MM.1S (cell line): ENCODE measurements around the gene TTC28.

Experiments used
- EZH2 ChIP-seq: fragments of 300-600 bp; sonication (generic); optimal IDR thresholded peaks from 2 replicates; pipeline ENCODE3; 2017; ENCODE audit warnings: low read depth, mild to moderate bottlenecking, antibody characterized with exemption, low read length, mixed read lengths
- EZH2phosphoT487 ChIP-seq: fragments of 300-600 bp; sonication (generic); IDR thresholded peaks from 2 replicates; pipeline ENCODE4 v1.6.1; 2018; ENCODE audit warnings: antibody characterized with exemption, low read length
- TF ChIP-seq, protein P1 (sequence below): fragments of 300-600 bp; sonication (generic); IDR thresholded peaks from 2 replicates; pipeline ENCODE4 v1.5.1; 2016; ENCODE audit warnings: antibody characterized with exemption, low read length, mixed read lengths

DNA sequence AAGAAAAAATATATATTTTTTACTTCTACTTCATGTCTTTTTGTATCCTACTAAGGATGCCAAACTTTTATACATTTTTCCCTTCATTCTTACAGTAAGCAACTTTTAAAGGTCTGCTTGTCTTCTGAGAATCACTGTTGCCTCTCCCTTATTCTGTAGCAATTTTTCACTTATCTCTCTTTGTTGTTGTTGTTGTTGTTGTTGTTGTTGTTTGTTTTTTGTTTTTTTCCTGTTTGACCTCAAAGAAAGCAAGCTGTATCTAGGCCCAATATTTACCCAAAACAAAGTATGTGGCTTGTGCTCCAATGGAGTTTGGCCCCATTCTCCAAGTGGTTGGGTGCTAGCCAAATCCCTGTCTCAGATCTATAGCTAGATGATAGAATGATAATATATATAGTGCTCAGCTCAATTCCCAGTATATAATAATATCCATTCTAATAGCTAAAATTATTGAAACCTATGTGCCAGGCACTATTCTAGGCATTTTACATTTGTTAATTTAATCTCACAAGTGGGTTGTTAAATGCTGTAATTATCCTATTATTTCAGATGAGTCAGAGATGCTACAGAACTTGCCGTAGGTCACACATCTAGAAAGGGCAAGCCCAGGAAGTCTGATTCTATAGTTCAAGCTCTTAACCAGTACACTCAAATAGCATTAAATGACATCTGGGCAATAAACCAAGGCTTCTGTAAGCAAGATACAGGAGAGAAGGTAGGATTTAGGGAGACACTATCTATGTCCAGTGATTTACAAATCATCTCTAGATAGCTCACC, 555.5 kb downstream of the TTC28 start:
- TF ChIP-seq, protein P1, sequence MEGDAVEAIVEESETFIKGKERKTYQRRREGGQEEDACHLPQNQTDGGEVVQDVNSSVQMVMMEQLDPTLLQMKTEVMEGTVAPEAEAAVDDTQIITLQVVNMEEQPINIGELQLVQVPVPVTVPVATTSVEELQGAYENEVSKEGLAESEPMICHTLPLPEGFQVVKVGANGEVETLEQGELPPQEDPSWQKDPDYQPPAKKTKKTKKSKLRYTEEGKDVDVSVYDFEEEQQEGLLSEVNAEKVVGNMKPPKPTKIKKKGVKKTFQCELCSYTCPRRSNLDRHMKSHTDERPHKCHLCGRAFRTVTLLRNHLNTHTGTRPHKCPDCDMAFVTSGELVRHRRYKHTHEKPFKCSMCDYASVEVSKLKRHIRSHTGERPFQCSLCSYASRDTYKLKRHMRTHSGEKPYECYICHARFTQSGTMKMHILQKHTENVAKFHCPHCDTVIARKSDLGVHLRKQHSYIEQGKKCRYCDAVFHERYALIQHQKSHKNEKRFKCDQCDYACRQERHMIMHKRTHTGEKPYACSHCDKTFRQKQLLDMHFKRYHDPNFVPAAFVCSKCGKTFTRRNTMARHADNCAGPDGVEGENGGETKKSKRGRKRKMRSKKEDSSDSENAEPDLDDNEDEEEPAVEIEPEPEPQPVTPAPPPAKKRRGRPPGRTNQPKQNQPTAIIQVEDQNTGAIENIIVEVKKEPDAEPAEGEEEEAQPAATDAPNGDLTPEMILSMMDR: no peak
- TF ChIP-seq EZH2: no peak
- no peak for TF ChIP-seq EZH2phosphoT487
